Sigmoid colon (tissue), 7 donors: ENCODE measurements around the gene GLYATL3. TPM values are rescaled to one million over a fixed set of nuclear protein-coding genes. Genes with fewer than 3 reads are reported as not detected.

Source experiments
- DNase-seq: peaks from one replicate; pipeline ENCODE4 v3.0.0-alpha.2; 2019
- H3K27ac ChIP-seq, 4 donors: fragments of 200-600 bp; sonication (generic); one replicate each; pipeline ENCODE4 v1.5.1; 2016 to 2019; ENCODE audit warnings: mild to moderate bottlenecking in 1 of 4
- H3K27me3 ChIP-seq, 3 donors: fragments of 200-600 bp; sonication (generic); one replicate each; pipeline ENCODE4 v1.5.1; 2019; ENCODE audit warnings: mild to moderate bottlenecking in 1 of 3
- H3K36me3 ChIP-seq, 4 donors: fragments of 200-600 bp; sonication (generic); one replicate each; pipeline ENCODE4 v1.5.1; 2016 to 2019
- H3K4me1 ChIP-seq, 4 donors: fragments of 200-600 bp; sonication (generic); one replicate each; pipeline ENCODE4 v1.5.1; 2017 to 2019
- H3K4me3 ChIP-seq, 4 donors: fragments of 200-600 bp; sonication (generic); one replicate each; pipeline ENCODE4 v1.5.1; 2017 to 2019; ENCODE audit warnings: mild to moderate bottlenecking in 2 of 4, moderate library complexity in 1 of 4
- H3K9me3 ChIP-seq, 4 donors: fragments of 200-600 bp in 3 of 4; sonication (generic) in 3 of 4; one replicate each; pipeline versions ENCODE4 v1.5.1 to v1.6.1; 2013 to 2019
- CTCF ChIP-seq, 4 experiments: fragments of 450-650 bp in 3 of 4; fragments of 200-600 bp in 1 of 4; IDR thresholded peaks; one replicate each; pipeline ENCODE4 v1.5.1; 2016 to 2019; ENCODE audit warnings: antibody characterized with exemption in 4 of 4, mild to moderate bottlenecking in 3 of 4, moderate library complexity in 2 of 4
- EP300 ChIP-seq, 4 donors: sonication (generic); formaldehyde crosslinking; IDR thresholded peaks; one replicate each; pipeline ENCODE4 v1.6.1; 2017; ENCODE audit warnings: antibody characterized with exemption in 4 of 4
- POLR2A ChIP-seq, 2 donors: fragments of 450-650 bp; IDR thresholded peaks; one replicate each; pipeline ENCODE4 v1.6.1; 2016; ENCODE audit warnings: antibody characterized with exemption in 2 of 2, mild to moderate bottlenecking in 2 of 2, moderate library complexity in 2 of 2
- POLR2AphosphoS5 ChIP-seq, 4 donors: sonication (generic); formaldehyde crosslinking; IDR thresholded peaks; one replicate each; pipeline ENCODE4 v1.6.1; 2017; ENCODE audit warnings: antibody characterized with exemption in 4 of 4
- WGBS, 2 donors: extraction: QIAGEN DNeasy Blood & Tissue Kit; methylation state at CpG; one replicate each; pipeline ENCODE4 v1.1.7; 2013; 5-methylcytosine and 5-hydroxymethylcytosine counted together
- intact Hi-C: fragments of 100-400 bp; cut with DNase I; formaldehyde crosslinking; loops from one replicate; pipeline ENCODE4 v1.15.1; 2023
- polyA plus RNA-seq, 3 donors: library from polyadenylated mRNA; stranded (reverse); fragments of 200-250 nt; gene quantifications; one replicate each; pipeline ENCODE4 v1.2.3, GENCODE V29; 2013
- total RNA-seq, 4 donors: library from RNA; depleted of rRNA; stranded (reverse); fragments of >200 nt; gene quantifications; one replicate each; pipeline ENCODE4 v1.1.0, GENCODE V29; 2016
- donor health status: healthy with polysubstance abuse.
- donor health status: Bipolar disorder and iron deficiency.
- donor health status: healthy.

Gene GLYATL3
- total and polyA plus RNA-seq, 7 donors: 1.8 TPM; not detected in 6

DNA sequence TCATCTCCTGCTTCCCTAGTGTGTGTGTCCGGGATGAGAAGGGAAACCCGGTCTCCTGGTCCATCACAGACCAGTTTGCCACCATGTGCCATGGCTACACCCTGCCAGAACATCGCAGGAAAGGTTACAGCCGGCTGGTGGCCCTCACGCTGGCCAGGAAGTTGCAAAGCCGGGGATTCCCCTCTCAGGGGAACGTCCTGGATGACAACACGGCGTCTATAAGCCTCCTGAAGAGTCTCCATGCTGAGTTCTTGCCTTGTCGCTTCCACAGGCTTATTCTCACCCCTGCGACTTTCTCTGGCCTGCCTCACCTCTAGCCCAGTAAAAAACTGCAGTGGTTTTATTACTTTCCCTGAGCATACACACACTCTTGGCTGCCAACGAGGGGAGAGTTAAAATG lies 26.9 kb downstream of the GLYATL3 start:
- 22 to 67% methylated on average over 12 of the region's 12 CpGs for WGBS, 2 donors
- TF ChIP-seq POLR2A (IDR thresholded peaks at IDR 0.05): no peak

GRCh38 chr6:49527320-49527719 lies 27.6 kb downstream of the GLYATL3 start:
- intact Hi-C loops: no loop called here
- no peak overlapping the region for H3K27ac ChIP-seq
- no peaks in the 10 kb centered on the region for H3K4me1 ChIP-seq
- H3K9me3 ChIP-seq: no peaks in the 10 kb centered on the region
- no peaks in the 10 kb centered on the region for H3K27me3 ChIP-seq
- TF ChIP-seq CTCF (IDR thresholded peaks at IDR 0.05) (no peak), POLR2AphosphoS5 (IDR thresholded peaks at IDR 0.05) (no peak), POLR2A (IDR thresholded peaks at IDR 0.05) (no peak), EP300 (IDR thresholded peaks at IDR 0.05) (no peak)
- no peaks in the 10 kb centered on the region for H3K36me3 ChIP-seq
- 22 to 48% methylated on average over 1 of the region's 1 CpG for WGBS, 2 donors
- H3K4me3 ChIP-seq: no peak overlapping the region
- DNase-seq: no peak

More for the DNA sequence above, 26.9 kb downstream of the GLYATL3 start:
- H3K9me3 ChIP-seq: no peaks in the 10 kb centered on the region
- no peak overlapping the region for H3K27ac ChIP-seq
- H3K36me3 ChIP-seq: no peaks in the 10 kb centered on the region
- H3K4me3 ChIP-seq: no peak overlapping the region
- DNase-seq: no peak
- H3K27me3 ChIP-seq: no peaks in the 10 kb centered on the region
- intact Hi-C loops: no loop called here
- H3K4me1 ChIP-seq: no peaks in the 10 kb centered on the region

DNA sequence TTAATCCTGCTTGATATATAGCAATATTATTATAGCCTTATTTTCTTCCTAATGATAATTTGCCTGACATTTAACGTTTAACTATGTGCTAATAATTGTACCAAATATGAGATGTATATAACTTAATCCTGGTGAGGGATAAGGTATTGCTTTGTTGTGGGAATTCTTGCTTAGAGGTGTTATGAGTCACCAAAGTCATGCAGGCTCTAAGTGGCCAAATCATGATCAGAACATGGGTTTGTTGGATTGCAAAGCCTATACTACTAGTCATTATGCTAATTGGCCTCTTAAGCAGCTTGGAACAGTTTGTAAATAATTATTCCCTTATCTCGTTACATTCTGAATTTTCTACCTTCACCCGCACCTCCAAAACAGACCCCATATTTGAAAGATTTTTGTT lies 28.8 kb downstream of the GLYATL3 start:
- 63 to 77% methylated on average over 3 of the region's 3 CpGs for WGBS, 2 donors

DNA sequence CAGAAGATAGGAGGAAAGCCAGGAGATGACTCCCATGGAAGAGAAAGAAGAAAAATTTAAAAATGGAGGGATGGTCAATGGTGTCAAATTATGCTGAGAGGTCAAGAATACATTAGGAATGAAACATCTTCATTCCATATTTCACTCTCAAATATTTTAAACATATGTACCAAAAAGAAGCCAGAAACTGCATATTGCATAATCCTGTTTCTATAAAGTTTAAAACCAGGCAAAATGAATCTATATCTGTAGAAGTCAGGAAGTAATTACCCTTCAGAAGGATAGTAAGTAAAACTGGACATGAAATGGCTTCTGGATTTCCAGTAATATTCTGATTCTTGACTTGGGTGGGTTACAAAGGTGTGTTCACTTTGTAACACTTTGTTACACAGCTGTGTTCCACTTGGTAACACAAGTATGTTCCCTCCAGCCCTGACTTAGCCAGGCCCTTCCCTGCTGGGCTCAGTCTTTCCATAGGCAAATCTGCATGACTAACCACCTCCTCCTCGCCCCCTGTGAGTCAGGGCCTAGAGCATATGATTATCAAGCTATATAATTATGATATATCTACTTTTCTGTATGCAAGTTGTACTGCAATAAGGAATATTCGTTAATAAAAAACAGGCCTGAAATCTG lies 30.5 kb downstream of the GLYATL3 start:
- no peaks in the 10 kb centered on the region for H3K36me3 ChIP-seq
- no peak overlapping the region for H3K4me3 ChIP-seq
- no peak overlapping the region for H3K27ac ChIP-seq
- H3K27me3 ChIP-seq: no peaks in the 10 kb centered on the region
- 81 to 84% methylated on average over 2 of the region's 2 CpGs for WGBS, 2 donors
- TF ChIP-seq POLR2AphosphoS5 (IDR thresholded peaks at IDR 0.05): no peak
- H3K9me3 ChIP-seq: no peaks in the 10 kb centered on the region
- intact Hi-C loops: no loop called here
- H3K4me1 ChIP-seq: no peaks in the 10 kb centered on the region
- no peak for DNase-seq

More for the DNA sequence above, 28.8 kb downstream of the GLYATL3 start:
- TF ChIP-seq CTCF (IDR thresholded peaks at IDR 0.05) (no peak), POLR2A (IDR thresholded peaks at IDR 0.05) (no peak), EP300 (IDR thresholded peaks at IDR 0.05) (no peak), POLR2AphosphoS5 (IDR thresholded peaks at IDR 0.05) (no peak)
- intact Hi-C loops: no loop called here
- H3K4me3 ChIP-seq: no peak overlapping the region
- H3K27ac ChIP-seq: no peak overlapping the region
- H3K9me3 ChIP-seq: no peaks in the 10 kb centered on the region
- H3K4me1 ChIP-seq: no peaks in the 10 kb centered on the region
- H3K27me3 ChIP-seq: no peaks in the 10 kb centered on the region
- no peaks in the 10 kb centered on the region for H3K36me3 ChIP-seq
- DNase-seq: no peak

GRCh38 chr6:49531774-49532569 lies 32.2 kb downstream of the GLYATL3 start:
- TF ChIP-seq CTCF (IDR thresholded peaks at IDR 0.05) (peak in 3 of 4 experiments; percentile 42 to 63 (median 60)), POLR2A (IDR thresholded peaks at IDR 0.05) (no peak)
- no peaks in the 10 kb centered on the region for H3K4me1 ChIP-seq
- no peak for DNase-seq
- H3K4me3 ChIP-seq: no peak overlapping the region
- intact Hi-C loops: loop anchor here (2.0 kb wide), 1 partner anchor 317 kb away; no protein-coding TSS in a partner anchor
- no peaks in the 10 kb centered on the region for H3K36me3 ChIP-seq
- H3K9me3 ChIP-seq: no peaks in the 10 kb centered on the region
- H3K27me3 ChIP-seq: no peaks in the 10 kb centered on the region
- WGBS, 2 donors: 4 to 9% methylated on average over 3 of the region's 3 CpGs
- H3K27ac ChIP-seq: no peak overlapping the region
